Hematopoietic multipotent progenitor cell treated with erythropoietin and hydrocortisone succinate and interleukin-3 and kit ligand, for 4 days (in vitro differentiated cells): ENCODE data around the gene CCNJL.

Experiments
- DNase-seq: peaks from one replicate; pipeline ENCODE4 v3.0.0-alpha.2; 2015

Gene CCNJL

DNA sequence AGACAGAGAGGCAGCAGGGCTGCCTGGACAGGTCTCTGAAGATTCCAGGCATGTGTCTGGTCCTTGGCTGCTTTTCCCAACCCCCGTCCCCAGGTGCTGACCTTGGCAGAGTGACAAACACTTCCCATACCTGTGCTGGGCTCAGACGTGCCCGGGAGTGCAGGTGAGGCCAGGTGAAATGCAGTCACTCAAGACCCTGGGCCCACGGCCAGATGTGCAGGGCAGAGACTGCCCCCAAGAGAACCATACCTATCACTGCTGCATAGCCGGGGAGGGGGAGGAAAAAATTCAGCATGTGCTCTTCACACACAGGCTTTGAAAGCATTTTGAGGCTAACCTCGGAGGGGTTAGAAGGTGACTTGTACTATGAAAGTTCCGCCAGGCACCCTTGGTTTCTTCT, 22.6 kb downstream of the CCNJL start:
- no peak for DNase-seq

GRCh38 chr5:160289356-160289651, 23.1 kb downstream of the CCNJL start:
- DNase-seq: peak; percentile 26

- DNase-seq: no peak
Observed at GRCh38 chr5:160287378-160288051, 24.8 kb downstream of the CCNJL start.

DNA sequence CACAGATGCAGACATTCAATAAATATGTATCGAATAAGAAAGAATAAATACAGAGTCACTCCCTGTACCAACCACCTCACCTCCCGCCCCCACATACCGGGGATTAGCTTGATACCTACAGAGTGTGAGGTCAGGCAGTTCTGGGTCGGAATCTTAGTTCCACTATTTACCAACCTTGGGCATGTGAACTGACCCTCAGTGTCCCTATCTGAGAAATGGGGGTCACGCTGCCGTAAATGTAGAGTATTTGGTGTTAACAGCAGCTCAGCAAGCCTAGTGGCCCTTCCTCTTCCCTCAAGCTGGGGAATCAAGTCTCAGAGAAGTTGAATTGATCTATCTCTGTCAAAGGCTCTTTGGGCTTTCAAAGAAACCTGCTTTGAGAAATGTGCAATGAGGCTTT, 25.4 kb downstream of the CCNJL start:
- DNase-seq: no peak

GRCh38 chr5:160285316-160285715, 27.0 kb downstream of the CCNJL start:
- DNase-seq: no peak

GRCh38 chr5:160284291-160284873, 28.0 kb downstream of the CCNJL start:
- DNase-seq: no peak

- DNase-seq: no peak
Observed at GRCh38 chr5:160281275-160281674, 31.1 kb downstream of the CCNJL start.

DNA sequence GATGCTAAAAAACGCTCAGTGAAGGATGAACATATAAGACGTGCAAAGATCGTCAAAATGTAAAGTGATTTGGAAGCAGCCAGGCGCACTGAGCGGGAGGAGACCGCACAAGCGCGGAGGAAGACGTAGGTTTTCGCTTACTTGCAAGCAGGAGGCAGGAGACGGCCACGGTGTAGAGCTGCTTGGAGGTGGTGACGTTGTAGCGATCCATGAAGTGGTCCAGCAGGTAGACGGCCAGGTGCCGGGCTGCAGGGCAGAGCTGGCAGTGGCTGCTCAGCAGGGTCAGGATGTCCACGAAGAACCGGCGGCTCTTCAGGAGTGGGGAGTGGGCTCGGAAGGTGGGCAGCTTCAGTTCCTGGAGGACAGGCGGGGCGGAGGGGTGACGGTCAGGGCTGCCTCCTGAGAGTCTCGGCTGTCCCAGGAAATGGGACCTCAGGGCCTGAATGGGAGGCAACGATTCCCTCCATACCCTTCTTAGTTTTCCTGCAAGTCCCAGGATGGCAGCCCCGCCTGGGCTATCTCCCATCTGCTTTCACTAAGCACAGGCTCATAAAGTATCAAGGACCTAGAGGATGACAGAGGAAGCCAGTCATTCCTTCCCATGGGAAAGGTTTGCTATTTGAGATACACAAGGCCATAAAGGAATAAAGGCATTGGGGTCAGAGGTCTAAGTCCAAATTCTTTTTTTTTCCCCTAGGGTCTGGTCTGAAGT, 31.8 kb downstream of the CCNJL start:
- no peak for DNase-seq

GRCh38 chr5:160278343-160278742, 34.0 kb downstream of the CCNJL start:
- DNase-seq: no peak

DNA sequence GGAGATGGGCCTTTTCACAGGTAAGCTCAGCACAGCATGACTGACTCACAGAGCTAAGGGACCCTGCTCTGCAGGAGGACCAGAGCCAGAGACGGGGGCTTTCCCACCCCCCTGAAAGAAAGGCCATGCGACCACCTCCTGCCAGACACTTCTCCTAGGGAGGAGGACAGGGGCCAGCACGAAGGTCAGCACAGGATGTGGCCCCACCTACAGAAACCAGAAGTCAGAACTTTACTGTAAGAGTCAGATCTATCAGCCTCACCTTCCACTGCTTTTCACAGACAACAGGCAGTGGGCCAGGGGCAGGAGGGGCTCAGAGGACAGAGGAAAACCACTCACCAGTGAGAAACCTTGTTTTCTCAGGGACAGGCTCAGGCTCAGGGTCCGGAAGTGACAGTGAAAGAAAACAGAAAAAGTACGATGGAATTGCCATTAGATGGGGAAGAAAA, 37.9 kb downstream of the CCNJL start:
- DNase-seq: no peak

- no peak for DNase-seq
Observed at GRCh38 chr5:160272889-160273288, 39.5 kb downstream of the CCNJL start.

GRCh38 chr5:160272264-160272663, 40.1 kb downstream of the CCNJL start:
- DNase-seq: no peak

GRCh38 chr5:160271836-160272235, 40.5 kb downstream of the CCNJL start:
- DNase-seq: no peak

- DNase-seq: peak; percentile 52
Observed at GRCh38 chr5:160271396-160271795, 41.0 kb downstream of the CCNJL start.

- no peak for DNase-seq
Observed at GRCh38 chr5:160270704-160271103, 41.7 kb downstream of the CCNJL start.

DNA sequence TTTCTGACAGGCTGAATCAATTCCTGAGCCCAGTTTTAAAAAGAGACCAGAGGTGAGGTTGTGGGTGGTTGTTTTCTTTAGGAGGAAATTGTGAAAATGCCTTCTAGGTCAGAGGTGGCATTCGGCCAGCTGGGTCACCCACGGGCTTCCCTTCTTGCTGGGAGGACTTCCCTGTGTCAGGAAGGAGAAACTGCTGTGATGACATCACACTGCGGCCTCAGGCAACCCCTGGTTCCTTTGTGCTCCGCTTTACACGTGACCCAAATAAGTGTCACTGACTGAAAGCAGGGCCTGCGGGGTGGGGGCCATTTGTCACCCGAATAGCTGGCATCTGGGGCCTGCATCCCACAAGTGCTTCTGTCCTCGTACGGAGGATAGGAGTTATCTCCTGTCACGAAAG, 43.3 kb downstream of the CCNJL start:
- peak; percentile 74 for DNase-seq

- DNase-seq: no peak
Observed at GRCh38 chr5:160268121-160268520, 44.2 kb downstream of the CCNJL start.

DNA sequence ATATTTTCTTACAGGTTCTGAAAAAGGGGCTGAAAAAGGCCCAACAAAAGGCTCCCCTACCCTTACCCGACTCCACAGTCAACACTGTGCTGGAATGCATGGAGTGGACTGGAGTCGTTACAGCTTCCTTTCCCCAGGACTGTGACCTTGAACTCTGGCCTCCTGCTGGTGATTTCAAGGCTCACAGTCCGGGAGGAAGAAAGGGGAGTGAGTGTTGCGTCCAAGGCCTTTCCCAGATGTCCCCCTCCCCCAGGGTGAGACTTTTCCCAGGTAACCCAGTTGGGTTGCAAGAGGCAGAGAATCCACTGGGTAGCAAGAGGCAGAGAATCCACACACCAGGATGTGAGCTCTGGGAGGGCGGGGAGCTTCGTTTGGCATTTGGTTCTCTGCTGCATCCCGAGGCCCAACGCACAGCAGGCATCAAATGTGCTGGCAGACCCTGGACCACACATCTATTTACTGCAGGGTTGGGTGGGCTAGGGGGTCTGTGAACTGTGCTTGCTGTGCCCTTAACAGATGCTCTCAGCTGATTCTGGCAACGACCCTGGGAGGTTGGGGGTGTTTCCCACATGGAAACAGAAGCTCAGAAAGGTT, 45.5 kb downstream of the CCNJL start:
- no peak for DNase-seq

- DNase-seq: no peak
Observed at GRCh38 chr5:160266044-160266443, 46.3 kb downstream of the CCNJL start.

- DNase-seq: no peak
Observed at GRCh38 chr5:160263326-160263855, 49.0 kb downstream of the CCNJL start.

GRCh38 chr5:160262151-160263074, 50.0 kb downstream of the CCNJL start:
- peak; percentile 83 for DNase-seq
